BJ (cell line): ENCODE results near the gene GPC4. TPM values are rescaled to one million over a fixed set of nuclear protein-coding genes. Genes with fewer than 3 reads are reported as not detected.

Experiments
- CTCF ChIA-PET: fragments of 350-600 bp; formaldehyde crosslinking; extraction: SDS; loops from one replicate; lab custom pipeline; 2021; ENCODE audit warnings: antibody characterized with exemption, inconsistent platforms; lab: Yijun Ruan, JAX
- POLR2A ChIA-PET: fragments of 300-600 bp; sonication (Branson Sonifier 250); formaldehyde crosslinking; extraction: SDS; loops from one replicate; lab custom pipeline; 2021; ENCODE audit warnings: antibody characterized with exemption; lab: Charles Lee
- DNase-seq: peaks from one replicate; pipeline ENCODE4 v3.0.0-alpha.2; 2011; ENCODE audit warnings: low read depth
- H3K27me3 ChIP-seq: 2 replicates; pipeline ENCODE4 v1.6.0; 2011; ENCODE audit warnings: low read length; ENCODE audit not compliant: control insufficient read depth, insufficient read depth
- H3K36me3 ChIP-seq: 2 replicates; pipeline ENCODE4 v1.5.1; 2011; ENCODE audit warnings: low read length; ENCODE audit not compliant: control insufficient read depth, insufficient read depth
- H3K4me3 ChIP-seq: 2 replicates; pipeline ENCODE4 v1.5.1; 2011; ENCODE audit warnings: low read depth, mild to moderate bottlenecking, control low read depth, low read length
- CTCF ChIP-seq: IDR thresholded peaks from 2 replicates; pipeline ENCODE4 v1.5.1; 2011; ENCODE audit warnings: low read depth, mild to moderate bottlenecking, control low read depth, inconsistent platforms, low read length, moderate library complexity; ENCODE audit not compliant: insufficient read depth
- polyA plus RNA-seq: library from polyadenylated mRNA; depleted of rRNA; stranded (reverse); fragments of >200 nt; gene quantifications from 2 replicates; pipeline ENCODE4 v1.2.3, GENCODE V29; 2011

The GPC4 gene
- polyA plus RNA-seq, 1 experiment, result 0.26 TPM

GRCh38 chrX:133390676-133391075, 24.6 kb downstream of the GPC4 start:
- ChIA-PET POLR2A (no interaction called here), CTCF (no interaction called here)
- H3K4me3 ChIP-seq, result no peak overlapping the region
- no peaks in the 10 kb centered on the region for H3K36me3 ChIP-seq
- TF ChIP-seq CTCF, result no peak
- no peaks in the 10 kb centered on the region for H3K27me3 ChIP-seq
- no peak for DNase-seq

- H3K27me3 ChIP-seq, result no peaks in the 10 kb centered on the region
- ChIA-PET CTCF (no interaction called here), POLR2A (no interaction called here)
- no peak for DNase-seq
- H3K36me3 ChIP-seq, result no peaks in the 10 kb centered on the region
- no peak for TF ChIP-seq CTCF
- H3K4me3 ChIP-seq, result no peak overlapping the region
These were observed 25.3 kb downstream of the GPC4 start for GRCh38 chrX:133389975-133390374.

GRCh38 chrX:133384454-133384853, 30.8 kb downstream of the GPC4 start:
- H3K27me3 ChIP-seq, result no peaks in the 10 kb centered on the region
- H3K36me3 ChIP-seq, result no peaks in the 10 kb centered on the region
- POLR2A ChIA-PET, result no interaction called here
- CTCF ChIA-PET, result no interaction called here
- no peak for TF ChIP-seq CTCF
- no peak overlapping the region for H3K4me3 ChIP-seq
- DNase-seq, result no peak

- no peak for TF ChIP-seq CTCF
- Histone ChIP-seq H3K36me3 (no peaks in the 10 kb centered on the region), H3K4me3 (no peak overlapping the region), H3K27me3 (no peaks in the 10 kb centered on the region)
- ChIA-PET POLR2A (no interaction called here), CTCF (interaction anchor here (0.6 kb wide), 1 partner anchor 432 kb away, joined by 3 read pairs; no protein-coding TSS in a partner anchor)
- no peak for DNase-seq
These were observed 34.3 kb downstream of the GPC4 start for GRCh38 chrX:133380711-133381619.

- CTCF ChIA-PET, result no interaction called here
- no peak for DNase-seq
- H3K4me3 ChIP-seq, result no peak overlapping the region
- no peaks in the 10 kb centered on the region for H3K36me3 ChIP-seq
- POLR2A ChIA-PET, result no interaction called here
- no peak for TF ChIP-seq CTCF
- no peaks in the 10 kb centered on the region for H3K27me3 ChIP-seq
These were observed 38.9 kb downstream of the GPC4 start for GRCh38 chrX:133376422-133376821.
